GM12873 (cell line): ENCODE results near the gene UBE2D2.

ENCODE experiments used
- CTCF ChIP-seq: IDR thresholded peaks from 2 replicates; pipeline ENCODE4 v1.5.1; 2012; ENCODE audit warnings: low read depth, mild to moderate bottlenecking, moderate library complexity, low read length, control low read depth; ENCODE audit not compliant: insufficient read depth; ENCODE audit errors: missing control alignments

UBE2D2 gene

GRCh38 chr5:139551191-139551889 is 9.8 kb upstream of the UBE2D2 start:
- TF ChIP-seq CTCF = no peak

- TF ChIP-seq CTCF = no peak
Measured at GRCh38 chr5:139552893-139553575, 8.1 kb upstream of the UBE2D2 start.

GRCh38 chr5:139554264-139554663 is 6.9 kb upstream of the UBE2D2 start:
- TF ChIP-seq CTCF = no peak

GRCh38 chr5:139557811-139558210 is 3.3 kb upstream of the UBE2D2 start:
- no peak for TF ChIP-seq CTCF

- TF ChIP-seq CTCF = no peak
Measured at GRCh38 chr5:139561655-139562451, 714 bp downstream of the UBE2D2 start.

- TF ChIP-seq CTCF = no peak
Measured at GRCh38 chr5:139562847-139563246, 1.7 kb downstream of the UBE2D2 start.

- no peak for TF ChIP-seq CTCF
Measured at GRCh38 chr5:139565411-139566305, 4.5 kb downstream of the UBE2D2 start.
